GM18517 (cell line): ENCODE results near the gene SLC7A8.

Source experiments
- ATAC-seq: cut with Tn5 transposase; IDR thresholded peaks from one replicate; pipeline ENCODE4 v1.9.1; 2021; ENCODE audit warnings: mild to moderate bottlenecking, moderate library complexity; ENCODE audit not compliant: unreplicated experiment

SLC7A8 gene

GRCh38 chr14:23095196-23096108, 88.0 kb downstream of the SLC7A8 start, which contains the start of gene C14orf119:
Gene C14orf119 (plus strand): TSS chr14:23095505. CDS start chr14:23097659, 2,154 bp downstream.
- peak; percentile 96 for ATAC-seq

DNA sequence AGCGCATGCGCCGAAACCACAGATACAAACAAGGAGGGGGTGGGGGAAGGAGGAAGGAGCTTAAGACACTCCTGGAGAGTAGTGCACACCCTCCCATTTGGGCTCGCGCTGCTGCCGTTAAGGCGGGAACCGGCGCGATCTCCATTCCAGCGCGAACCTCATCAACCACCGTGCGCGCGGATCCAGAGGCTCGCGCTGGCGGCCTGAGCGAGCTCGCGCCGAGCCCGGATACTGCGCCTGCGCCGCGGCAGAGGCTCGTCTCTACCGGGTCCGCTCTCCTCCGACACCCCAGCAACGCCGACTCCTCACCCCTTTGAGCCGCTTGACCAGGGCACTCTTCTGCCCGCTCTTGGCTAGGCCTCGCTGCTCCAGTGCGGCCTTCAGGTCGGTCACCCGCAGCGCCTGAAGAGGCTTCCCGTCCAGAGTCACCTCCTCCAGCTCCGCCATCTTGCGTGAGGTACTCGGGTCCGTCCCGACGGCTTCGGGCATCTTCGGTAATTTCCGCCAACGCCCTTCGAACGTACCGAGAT, 88.7 kb downstream of the SLC7A8 start, which contains the start of gene ACIN1:
ACIN1 (minus strand) TSS at position 471 of the 530 bp plus-strand sequence; CDS start at position 447, 24 bp downstream.
- ATAC-seq, result peak; percentile 37

DNA sequence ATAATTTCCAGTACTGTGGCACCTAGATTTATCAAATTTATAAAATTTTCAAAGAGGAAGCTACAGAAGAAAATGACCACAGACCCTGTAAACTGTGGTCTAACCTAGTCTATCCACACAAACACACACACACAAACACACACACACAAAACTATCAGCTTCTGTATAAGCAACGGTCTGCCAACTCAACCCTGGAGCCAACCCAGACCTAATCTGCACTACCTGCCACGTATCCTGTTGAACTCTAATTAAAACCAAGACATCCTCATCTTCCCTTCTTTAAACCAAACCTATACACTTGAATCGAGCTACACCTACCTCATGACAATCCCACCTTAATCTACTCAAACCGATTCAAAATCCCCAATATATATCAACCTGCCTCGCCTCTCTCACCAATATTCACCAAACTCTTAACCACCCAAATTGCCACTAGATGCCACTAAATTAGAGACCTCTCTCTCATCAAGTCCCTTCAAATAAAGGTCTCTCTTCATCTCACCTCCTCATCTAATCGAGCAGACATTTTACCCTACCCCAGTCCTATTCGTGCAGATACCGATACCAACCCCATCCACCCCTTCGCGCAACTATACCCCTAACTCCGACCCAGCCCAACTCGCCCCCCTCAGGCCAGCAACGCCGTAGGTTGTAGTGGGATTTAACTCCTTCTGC, 89.3 kb downstream of the SLC7A8 start:
- no peak for ATAC-seq

GRCh38 chr14:23093526-23093925, 89.9 kb downstream of the SLC7A8 start:
- ATAC-seq, result no peak

GRCh38 chr14:23093104-23093503, 90.4 kb downstream of the SLC7A8 start:
- ATAC-seq, result no peak

DNA sequence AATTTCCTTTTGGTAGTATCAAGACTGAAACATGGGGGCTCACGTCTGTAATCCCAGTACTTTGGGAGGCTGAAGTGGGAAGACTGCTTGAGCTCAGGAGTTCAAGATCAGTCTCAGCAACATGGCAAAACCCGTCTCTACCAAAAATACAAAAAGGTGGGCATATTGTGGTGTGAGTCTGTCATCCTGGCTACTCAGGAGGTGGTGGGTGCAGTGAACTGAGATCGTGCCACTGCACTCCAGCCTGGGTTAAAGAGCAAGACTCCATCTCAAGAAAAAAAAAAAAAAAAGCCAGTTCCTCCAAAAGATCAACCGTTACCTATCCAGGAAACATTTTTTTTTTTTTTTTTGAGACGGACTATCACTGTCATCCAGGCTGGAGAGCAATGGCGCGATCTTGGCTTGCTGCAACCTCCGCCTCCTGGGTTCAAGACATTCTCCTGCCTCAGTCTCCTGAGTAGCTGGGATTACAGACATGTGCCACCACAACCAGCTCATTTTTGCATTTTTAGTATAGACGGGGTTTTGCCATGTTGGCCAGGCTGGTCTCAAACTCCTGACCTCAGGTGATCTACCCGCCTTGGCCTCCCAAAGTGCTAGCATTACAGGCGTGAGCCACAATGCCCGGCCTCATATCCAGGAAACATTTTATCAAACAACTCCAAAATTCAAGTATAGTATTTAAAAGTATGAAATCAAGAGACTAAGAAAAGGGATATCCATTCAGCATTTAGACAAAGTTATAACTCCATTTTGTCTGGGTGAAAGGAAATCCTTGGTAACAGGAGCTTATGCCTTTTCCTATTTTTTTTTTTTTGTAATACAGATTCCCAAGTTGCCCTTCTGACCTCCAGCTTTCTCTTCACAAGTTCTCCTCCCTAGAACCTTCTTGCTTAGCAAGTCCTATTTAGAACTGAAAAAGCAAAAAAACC, 91.9 kb downstream of the SLC7A8 start:
- ATAC-seq, result no peak

GRCh38 chr14:23090254-23090636, 93.2 kb downstream of the SLC7A8 start:
- ATAC-seq, result no peak

DNA sequence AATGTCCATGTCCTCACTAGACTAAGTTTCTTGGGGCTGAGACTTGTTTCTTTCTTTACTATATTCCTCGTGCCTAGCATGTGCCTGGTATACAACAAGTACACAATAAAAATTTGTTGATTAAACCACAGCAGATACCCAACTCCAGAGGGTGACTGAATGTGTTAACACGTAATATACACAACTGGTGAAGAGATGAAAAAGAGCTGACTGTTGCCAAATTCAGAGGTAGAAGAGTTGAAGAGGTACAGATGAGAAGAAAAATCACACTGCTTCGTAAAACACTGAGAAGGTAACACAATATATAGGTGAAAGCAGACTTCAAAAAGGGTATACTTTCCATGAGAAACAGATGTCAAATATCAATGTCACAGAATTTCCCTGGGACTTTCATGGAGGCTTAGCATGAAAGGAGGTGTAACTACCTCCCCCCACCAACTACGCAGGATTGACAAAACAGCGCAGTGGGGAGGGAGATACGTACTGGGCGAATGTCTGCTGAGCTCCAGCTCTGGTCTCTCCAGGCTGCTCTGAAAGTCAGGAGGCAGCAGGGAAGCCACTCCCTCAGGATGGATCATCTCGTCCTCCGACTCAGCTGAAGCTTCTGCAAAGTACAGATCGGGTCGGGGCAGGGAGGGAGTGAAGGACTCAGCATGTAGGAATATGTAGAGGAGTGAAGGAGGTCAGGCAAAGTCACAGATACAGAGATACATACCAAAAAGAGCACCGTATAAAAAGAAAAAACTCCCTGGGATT, 93.8 kb downstream of the SLC7A8 start:
- ATAC-seq, result no peak

DNA sequence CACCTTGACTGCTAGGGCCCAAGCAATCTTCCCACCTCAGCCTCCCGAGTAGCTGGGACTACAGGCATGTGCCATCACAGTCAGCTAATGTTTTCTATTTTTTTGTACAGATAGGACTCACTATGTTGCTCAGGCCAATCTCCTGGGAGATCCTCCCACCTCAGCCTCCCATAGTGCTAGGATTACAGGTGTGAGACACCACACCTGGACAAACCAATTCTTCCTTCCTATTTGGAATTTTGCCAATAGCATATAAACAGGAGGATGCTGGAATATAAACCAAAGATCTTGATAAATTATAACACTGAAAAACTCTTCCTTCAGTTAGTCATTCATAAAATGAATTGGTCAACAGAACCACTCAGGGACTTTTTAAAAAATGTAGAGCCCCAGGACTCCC, 96.9 kb downstream of the SLC7A8 start:
- no peak for ATAC-seq

DNA sequence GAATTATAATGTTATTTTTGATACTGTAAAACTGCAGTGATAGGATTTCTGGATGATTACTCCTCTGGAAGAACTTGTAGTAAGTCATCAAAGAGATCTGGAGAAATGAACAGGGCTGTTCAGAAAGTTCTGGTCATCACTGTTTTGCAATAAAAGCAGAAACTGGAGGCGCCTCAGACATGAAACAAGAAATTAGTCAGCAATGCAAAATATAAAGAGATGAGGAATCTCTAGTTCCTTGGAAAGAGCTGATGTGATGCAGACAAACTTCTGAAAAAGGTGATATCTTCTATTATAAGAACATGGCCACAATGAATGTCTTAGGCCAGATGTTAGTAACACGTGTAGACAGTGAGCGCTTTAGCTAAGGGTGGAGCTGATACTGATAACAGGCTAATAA, 98.0 kb downstream of the SLC7A8 start:
- no peak for ATAC-seq

DNA sequence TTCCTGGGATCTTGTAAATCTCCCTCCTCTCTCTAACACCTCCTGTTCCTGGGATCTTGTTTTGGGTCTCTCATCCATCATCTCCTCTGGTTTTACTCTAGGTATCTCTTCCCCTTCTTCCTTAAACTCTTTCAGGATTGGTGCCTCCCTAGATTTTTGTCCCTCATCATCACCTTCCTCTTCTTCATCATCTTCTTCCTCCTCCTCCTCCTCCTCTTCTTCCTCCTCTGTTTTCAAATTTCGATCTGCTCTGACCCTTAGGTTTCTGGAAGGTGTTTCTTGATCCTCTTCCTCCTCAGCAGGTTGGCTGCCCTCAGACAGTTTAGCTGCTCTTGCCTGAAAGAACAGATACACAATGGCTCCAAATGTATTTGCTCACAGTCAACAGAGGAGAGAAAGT, 103.0 kb downstream of the SLC7A8 start:
- no peak for ATAC-seq

GRCh38 chr14:23079716-23080115, 103.7 kb downstream of the SLC7A8 start:
- no peak for ATAC-seq

DNA sequence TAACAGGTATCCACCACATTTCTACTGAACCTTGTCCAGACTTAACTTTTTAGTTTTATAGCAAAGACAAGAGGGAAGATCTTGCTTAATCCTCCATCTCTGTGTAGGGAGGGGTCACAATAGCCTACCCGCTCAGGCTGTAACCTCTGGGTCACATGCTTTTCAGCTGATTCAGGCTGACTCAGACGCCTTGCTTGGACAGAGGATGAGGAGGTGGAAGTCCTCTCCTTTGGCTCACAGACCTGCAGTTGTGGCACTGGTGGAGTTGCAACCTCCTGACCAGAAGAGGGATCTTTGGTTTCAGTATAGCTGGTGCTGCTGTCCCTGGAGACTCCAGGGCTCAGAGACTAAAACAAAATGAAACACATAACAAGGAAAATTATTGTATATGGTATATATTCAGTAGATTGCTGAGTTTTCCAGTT, 104.8 kb downstream of the SLC7A8 start:
- ATAC-seq, result no peak

GRCh38 chr14:23077962-23078361, 105.5 kb downstream of the SLC7A8 start:
- no peak for ATAC-seq

- ATAC-seq, result no peak
Measured at GRCh38 chr14:23076785-23077408, 106.6 kb downstream of the SLC7A8 start.
